ENCODE measurements around the gene TRIM8.

- TF ChIP-seq EZH2 (IDR thresholded peaks at IDR 0.05; ENCODE audit: insufficient read depth, poor library complexity, severe bottlenecking): no peak
- TF ChIP-seq EZH2phosphoT487 (IDR thresholded peaks at IDR 0.05; ENCODE audit: insufficient read depth, low read depth): no peak
These were observed 35.3 kb downstream of the TRIM8 start for GRCh38 chr10:102679596-102679995.

All from GM23248 (cell line).